ENCODE data around the gene USP5.

Gene USP5

GRCh38 chr12:6842075-6842474 is 9.9 kb upstream of the USP5 start:
- Histone ChIP-seq H3K9me3 (ENCODE audit: control insufficient read depth, insufficient read depth, low read length) (no peaks in the 10 kb centered on the region), H3K9ac (ENCODE audit: low read depth, low read length) (no peak overlapping the region), H3K4me1 (ENCODE audit: insufficient read depth, low read length) (peaks cover 5% of the 10 kb centered on the region), H3K36me3 (ENCODE audit: insufficient read depth, low read length) (peaks cover 10% of the 10 kb centered on the region)

- Histone ChIP-seq H3K9me3 (ENCODE audit: control insufficient read depth, insufficient read depth, low read length) (no peaks in the 10 kb centered on the region), H3K4me1 (ENCODE audit: insufficient read depth, low read length) (peaks cover 5% of the 10 kb centered on the region), H3K36me3 (ENCODE audit: insufficient read depth, low read length) (peaks cover 10% of the 10 kb centered on the region), H3K9ac (ENCODE audit: low read depth, low read length) (no peak overlapping the region)
Measured at GRCh38 chr12:6843118-6843902, 8.6 kb upstream of the USP5 start.

- H3K36me3 ChIP-seq (ENCODE audit: insufficient read depth, low read length): peaks cover 10% of the 10 kb centered on the region; the same call in 1 of the 2 replicates
- H3K9ac ChIP-seq (ENCODE audit: low read depth, low read length): no peak overlapping the region
- peaks cover 1% of the 10 kb centered on the region for H3K4me1 ChIP-seq (ENCODE audit: insufficient read depth, low read length)
- H3K9me3 ChIP-seq (ENCODE audit: control insufficient read depth, insufficient read depth, low read length): no peaks in the 10 kb centered on the region
Measured at GRCh38 chr12:6845395-6845794, 6.6 kb upstream of the USP5 start.

GRCh38 chr12:6846316-6846869 is 5.6 kb upstream of the USP5 start:
- Histone ChIP-seq H3K4me1 (ENCODE audit: insufficient read depth, low read length) (no peaks in the 10 kb centered on the region; the same call in 1 of the 2 replicates), H3K36me3 (ENCODE audit: insufficient read depth, low read length) (peaks cover 10% of the 10 kb centered on the region; the same call in 1 of the 2 replicates), H3K9me3 (ENCODE audit: control insufficient read depth, insufficient read depth, low read length) (no peaks in the 10 kb centered on the region), H3K9ac (ENCODE audit: low read depth, low read length) (no peak overlapping the region)

- no peaks in the 10 kb centered on the region; the same call in 1 of the 2 replicates for H3K4me1 ChIP-seq (ENCODE audit: insufficient read depth, low read length)
- H3K9me3 ChIP-seq (ENCODE audit: control insufficient read depth, insufficient read depth, low read length): no peaks in the 10 kb centered on the region
- H3K9ac ChIP-seq (ENCODE audit: low read depth, low read length): no peak overlapping the region
- peaks cover 10% of the 10 kb centered on the region; the same call in 1 of the 2 replicates for H3K36me3 ChIP-seq (ENCODE audit: insufficient read depth, low read length)
Measured at GRCh38 chr12:6847676-6848075, 4.3 kb upstream of the USP5 start.

GRCh38 chr12:6849427-6849826 is 2.5 kb upstream of the USP5 start:
- no peak overlapping the region for H3K9ac ChIP-seq (ENCODE audit: low read depth, low read length)
- peaks cover 10% of the 10 kb centered on the region; the same call in 1 of the 2 replicates for H3K36me3 ChIP-seq (ENCODE audit: insufficient read depth, low read length)
- no peaks in the 10 kb centered on the region for H3K9me3 ChIP-seq (ENCODE audit: control insufficient read depth, insufficient read depth, low read length)

GRCh38 chr12:6849976-6850560 is 1.9 kb upstream of the USP5 start:
- Histone ChIP-seq H3K9me3 (ENCODE audit: control insufficient read depth, insufficient read depth, low read length) (no peaks in the 10 kb centered on the region), H3K4me1 (ENCODE audit: insufficient read depth, low read length) (peaks cover 12% of the 10 kb centered on the region), H3K36me3 (ENCODE audit: insufficient read depth, low read length) (peaks cover 6% of the 10 kb centered on the region; the same call in 1 of the 2 replicates), H3K9ac (ENCODE audit: low read depth, low read length) (peak overlapping the region; percentile 82)

More at GRCh38 chr12:6849427-6849826, 2.5 kb upstream of the USP5 start:
- peaks cover 12% of the 10 kb centered on the region for H3K4me1 ChIP-seq (ENCODE audit: insufficient read depth, low read length)

GRCh38 chr12:6850796-6851152 is 1.2 kb upstream of the USP5 start:
- peaks cover 12% of the 10 kb centered on the region for H3K4me1 ChIP-seq (ENCODE audit: insufficient read depth, low read length)
- no peaks in the 10 kb centered on the region for H3K9me3 ChIP-seq (ENCODE audit: control insufficient read depth, insufficient read depth, low read length)
- H3K36me3 ChIP-seq (ENCODE audit: insufficient read depth, low read length): peaks cover 4% of the 10 kb centered on the region; the same call in 1 of the 2 replicates
- peak overlapping the region; percentile 82 for H3K9ac ChIP-seq (ENCODE audit: low read depth, low read length)

GRCh38 chr12:6851153-6851920 is 613 bp upstream of the USP5 start, which contains the start of gene CDCA3:
Gene CDCA3 (minus strand): TSS chr12:6851286. CDS start chr12:6850952, 334 bp downstream.
- H3K36me3 ChIP-seq (ENCODE audit: insufficient read depth, low read length): peaks cover 5% of the 10 kb centered on the region; the same call in 1 of the 2 replicates

GRCh38 chr12:6852651-6853354 is 853 bp downstream of the USP5 start:
- H3K4me1 ChIP-seq (ENCODE audit: insufficient read depth, low read length): peaks cover 12% of the 10 kb centered on the region
- peaks cover 6% of the 10 kb centered on the region for H3K36me3 ChIP-seq (ENCODE audit: insufficient read depth, low read length)
- peak overlapping the region; percentile 82 for H3K9ac ChIP-seq (ENCODE audit: low read depth, low read length)
- H3K9me3 ChIP-seq (ENCODE audit: control insufficient read depth, insufficient read depth, low read length): no peaks in the 10 kb centered on the region

More at GRCh38 chr12:6851153-6851920, 613 bp upstream of the USP5 start, which contains the start of gene CDCA3:
- Histone ChIP-seq H3K9me3 (ENCODE audit: control insufficient read depth, insufficient read depth, low read length) (no peaks in the 10 kb centered on the region), H3K4me1 (ENCODE audit: insufficient read depth, low read length) (peaks cover 12% of the 10 kb centered on the region), H3K9ac (ENCODE audit: low read depth, low read length) (peak within 1 kb of the TSS; percentile 82)

- H3K36me3 ChIP-seq (ENCODE audit: insufficient read depth, low read length): peaks cover 7% of the 10 kb centered on the region
- H3K4me1 ChIP-seq (ENCODE audit: insufficient read depth, low read length): peaks cover 12% of the 10 kb centered on the region
- peak overlapping the region; percentile 82; the same call in 1 of the 2 replicates for H3K9ac ChIP-seq (ENCODE audit: low read depth, low read length)
- no peaks in the 10 kb centered on the region for H3K9me3 ChIP-seq (ENCODE audit: control insufficient read depth, insufficient read depth, low read length)
Measured at GRCh38 chr12:6853626-6854025, 1.7 kb downstream of the USP5 start.

GRCh38 chr12:6854036-6854435 is 2.1 kb downstream of the USP5 start:
- Histone ChIP-seq H3K4me1 (ENCODE audit: insufficient read depth, low read length) (peaks cover 12% of the 10 kb centered on the region), H3K9ac (ENCODE audit: low read depth, low read length) (no peak overlapping the region), H3K36me3 (ENCODE audit: insufficient read depth, low read length) (peaks cover 10% of the 10 kb centered on the region), H3K9me3 (ENCODE audit: control insufficient read depth, insufficient read depth, low read length) (no peaks in the 10 kb centered on the region)

GRCh38 chr12:6855322-6855721 is 3.4 kb downstream of the USP5 start:
- no peaks in the 10 kb centered on the region for H3K9me3 ChIP-seq (ENCODE audit: control insufficient read depth, insufficient read depth, low read length)
- no peak overlapping the region for H3K9ac ChIP-seq (ENCODE audit: low read depth, low read length)
- peaks cover 12% of the 10 kb centered on the region for H3K4me1 ChIP-seq (ENCODE audit: insufficient read depth, low read length)
- H3K36me3 ChIP-seq (ENCODE audit: insufficient read depth, low read length): peaks cover 10% of the 10 kb centered on the region

All from ES-I3 (cell line).